HEK293 (cell line): Measurements from ENCODE around the gene RNF149.

Source experiments
- FEZF1 ChIP-seq: fragments of 450-650 bp; formaldehyde crosslinking; IDR thresholded peaks from 2 replicates; pipeline ENCODE4 v1.5.1; 2016; ENCODE audit warnings: missing biosample characterization, missing genetic modification characterization
- GLI4 ChIP-seq: fragments of 450-650 bp; formaldehyde crosslinking; IDR thresholded peaks from 2 replicates; pipeline ENCODE4 v1.5.1; 2016; ENCODE audit warnings: missing biosample characterization, missing genetic modification characterization
- SP2 ChIP-seq: fragments of 450-650 bp; formaldehyde crosslinking; IDR thresholded peaks from 2 replicates; pipeline ENCODE4 v1.5.1; 2016; ENCODE audit warnings: missing biosample characterization, missing genetic modification characterization
- ZBTB7A ChIP-seq: fragments of 450-650 bp; formaldehyde crosslinking; IDR thresholded peaks from 2 replicates; pipeline ENCODE4 v1.5.1; 2016; ENCODE audit warnings: low read depth, missing biosample characterization, missing genetic modification characterization
- ZIC2 ChIP-seq: fragments of 450-650 bp; formaldehyde crosslinking; IDR thresholded peaks from 2 replicates; pipeline ENCODE4 v1.5.1; 2016; ENCODE audit warnings: missing biosample characterization, missing genetic modification characterization
- ZNF114 ChIP-seq: fragments of 450-650 bp; formaldehyde crosslinking; IDR thresholded peaks from 2 replicates; pipeline ENCODE4 v1.5.0; 2017; ENCODE audit warnings: missing biosample characterization, missing genetic modification characterization
- ZNF121 ChIP-seq: fragments of 450-650 bp; formaldehyde crosslinking; IDR thresholded peaks from 2 replicates; pipeline ENCODE4 v1.5.1; 2016; ENCODE audit warnings: missing biosample characterization, missing genetic modification characterization
- ZNF146 ChIP-seq: fragments of 450-650 bp; formaldehyde crosslinking; IDR thresholded peaks from 2 replicates; pipeline ENCODE4 v1.5.1; 2016; ENCODE audit warnings: missing biosample characterization, missing genetic modification characterization
- ZNF184 ChIP-seq: fragments of 450-650 bp; IDR thresholded peaks from 2 replicates; pipeline ENCODE4 v1.5.1; 2018; ENCODE audit warnings: missing biosample characterization, mild to moderate bottlenecking, missing genetic modification characterization
- ZNF2 ChIP-seq: fragments of 450-650 bp; formaldehyde crosslinking; IDR thresholded peaks from 2 replicates; pipeline ENCODE4 v1.5.1; 2016; ENCODE audit warnings: missing biosample characterization, missing genetic modification characterization
- ZNF211 ChIP-seq: fragments of 450-650 bp; formaldehyde crosslinking; IDR thresholded peaks from 2 replicates; pipeline ENCODE4 v1.5.1; 2016; ENCODE audit warnings: low read depth, missing biosample characterization, missing genetic modification characterization
- ZNF23 ChIP-seq: fragments of 450-650 bp; formaldehyde crosslinking; IDR thresholded peaks from 2 replicates; pipeline ENCODE4 v1.5.1; 2016; ENCODE audit warnings: missing biosample characterization, missing genetic modification characterization, borderline replicate concordance
- ZNF311 ChIP-seq: fragments of 450-650 bp; formaldehyde crosslinking; IDR thresholded peaks from 2 replicates; pipeline ENCODE4 v1.5.1; 2017; ENCODE audit warnings: missing biosample characterization, missing genetic modification characterization, borderline replicate concordance
- ZNF433 ChIP-seq: fragments of 450-650 bp; formaldehyde crosslinking; IDR thresholded peaks from 2 replicates; pipeline ENCODE4 v1.5.1; 2016; ENCODE audit warnings: missing biosample characterization, missing genetic modification characterization, low read depth
- ZNF501 ChIP-seq: fragments of 450-650 bp; formaldehyde crosslinking; IDR thresholded peaks from 2 replicates; pipeline ENCODE4 v1.5.1; 2016; ENCODE audit warnings: missing biosample characterization, missing genetic modification characterization
- ZNF549 ChIP-seq: fragments of 450-650 bp; IDR thresholded peaks from 2 replicates; pipeline ENCODE4 v1.5.1; 2018; ENCODE audit warnings: missing biosample characterization, missing genetic modification characterization, mild to moderate bottlenecking, inconsistent platforms, moderate library complexity
- ZNF555 ChIP-seq: fragments of 450-650 bp; formaldehyde crosslinking; conservative IDR thresholded peaks from 2 replicates; pipeline ENCODE4 v1.5.1; 2017; ENCODE audit warnings: missing biosample characterization, mild to moderate bottlenecking, missing genetic modification characterization, inconsistent platforms
- ZNF560 ChIP-seq: fragments of 450-650 bp; formaldehyde crosslinking; IDR thresholded peaks from 2 replicates; pipeline ENCODE4 v1.5.1; 2017; ENCODE audit warnings: missing biosample characterization, missing genetic modification characterization, borderline replicate concordance
- ZNF624 ChIP-seq: fragments of 450-650 bp; formaldehyde crosslinking; IDR thresholded peaks from 2 replicates; pipeline ENCODE4 v1.5.1; 2017; ENCODE audit warnings: missing biosample characterization, missing genetic modification characterization
- ZNF658 ChIP-seq: fragments of 450-650 bp; formaldehyde crosslinking; IDR thresholded peaks from 2 replicates; pipeline ENCODE4; 2016; ENCODE audit warnings: missing biosample characterization, missing genetic modification characterization
- ZNF660 ChIP-seq: fragments of 450-650 bp; IDR thresholded peaks from 2 replicates; pipeline ENCODE4 v1.5.1; 2018; ENCODE audit warnings: missing biosample characterization, mild to moderate bottlenecking, missing genetic modification characterization
- ZNF664 ChIP-seq: fragments of 450-650 bp; formaldehyde crosslinking; IDR thresholded peaks from 2 replicates; pipeline ENCODE4 v1.5.1; 2016; ENCODE audit warnings: missing biosample characterization, missing genetic modification characterization
- ZNF785 ChIP-seq: fragments of 450-650 bp; formaldehyde crosslinking; IDR thresholded peaks from 2 replicates; pipeline ENCODE4 v1.5.1; 2016; ENCODE audit warnings: missing biosample characterization, missing genetic modification characterization
- ZNF837 ChIP-seq: fragments of 450-650 bp; formaldehyde crosslinking; IDR thresholded peaks from 2 replicates; pipeline ENCODE4 v1.5.1; 2016; ENCODE audit warnings: missing biosample characterization, missing genetic modification characterization
- ZSCAN30 ChIP-seq: fragments of 450-650 bp; IDR thresholded peaks from 2 replicates; pipeline ENCODE4 v1.5.1; 2018; ENCODE audit warnings: missing biosample characterization, mild to moderate bottlenecking, missing genetic modification characterization, moderate library complexity
- TF ChIP-seq, protein P1 (sequence below): fragments of 450-650 bp; formaldehyde crosslinking; IDR thresholded peaks from 2 replicates; pipeline ENCODE4 v1.5.1; 2016; ENCODE audit warnings: missing biosample characterization, missing genetic modification characterization
- TF ChIP-seq, protein P2 (sequence below): fragments of 450-650 bp; formaldehyde crosslinking; IDR thresholded peaks from 2 replicates; pipeline ENCODE4 v1.5.1; 2017; ENCODE audit warnings: missing biosample characterization, missing genetic modification characterization
- TF ChIP-seq, protein P3 (sequence below): fragments of 450-650 bp; formaldehyde crosslinking; IDR thresholded peaks from 2 replicates; pipeline ENCODE4 v1.5.1; 2016; ENCODE audit warnings: missing biosample characterization, missing genetic modification characterization
- TF ChIP-seq, protein P4 (sequence below): fragments of 450-650 bp; formaldehyde crosslinking; IDR thresholded peaks from 2 replicates; pipeline ENCODE4 v1.5.1; 2016; ENCODE audit warnings: missing biosample characterization, missing genetic modification characterization
- TF ChIP-seq, protein P5 (sequence below): fragments of 450-650 bp; formaldehyde crosslinking; IDR thresholded peaks from 2 replicates; pipeline ENCODE4 v1.5.1; 2017; ENCODE audit warnings: missing biosample characterization, missing genetic modification characterization
- TF ChIP-seq, protein P6 (sequence below): fragments of 450-650 bp; formaldehyde crosslinking; IDR thresholded peaks from 2 replicates; pipeline ENCODE4 v1.5.1; 2017; ENCODE audit warnings: missing biosample characterization, missing genetic modification characterization

RNF149 gene

DNA sequence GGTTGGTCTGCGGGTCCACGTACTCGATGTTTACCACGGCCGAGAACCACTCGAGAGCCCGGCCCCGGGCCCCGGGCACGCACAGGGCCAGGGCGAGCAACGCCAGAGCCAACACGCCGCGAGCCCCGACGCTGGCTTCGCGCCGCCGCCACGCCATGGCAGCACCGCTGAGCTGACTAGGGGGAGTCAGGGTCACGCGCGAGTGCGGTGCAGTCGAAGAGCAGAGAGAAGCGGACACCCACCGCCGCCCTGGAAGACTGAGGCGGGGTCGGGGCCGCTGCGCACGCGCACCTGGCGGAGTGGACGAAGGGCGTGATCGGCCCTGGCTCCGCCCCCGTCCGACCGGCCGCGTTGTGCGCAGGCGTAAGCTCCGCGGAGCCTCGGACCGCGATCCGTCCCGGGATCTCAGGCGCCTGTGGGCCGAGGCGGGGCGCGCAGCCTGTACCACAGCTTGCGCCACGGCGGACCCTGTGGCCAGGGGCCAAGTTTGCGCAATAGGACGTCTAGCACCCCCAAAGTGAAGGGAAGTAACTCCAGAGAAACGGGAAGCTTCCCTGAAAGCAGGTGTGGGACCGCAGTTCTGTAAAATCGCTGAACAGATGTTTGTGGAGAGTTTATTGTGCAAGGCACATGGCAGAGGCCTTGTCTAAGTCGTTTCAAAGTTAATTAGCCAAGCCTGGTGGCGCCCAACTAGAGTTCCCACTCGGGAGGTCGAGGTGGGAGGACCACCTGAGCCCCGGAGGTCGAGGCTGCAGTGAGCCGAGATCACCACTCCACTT is at the start of gene RNF149 (continued):
- no peak for TF ChIP-seq ZNF660
- no peak for TF ChIP-seq ZNF23 (tag by site-specific recombination)
- no peak for TF ChIP-seq ZNF785 (tag by site-specific recombination)
- 0 out of 2 replicates have a peak, but pooled peaks have one; percentile 22 for TF ChIP-seq GLI4 (tag by site-specific recombination)
- peak; percentile 38; the same call in 1 of the 2 replicates for TF ChIP-seq ZSCAN30 (tag by site-specific recombination)
- TF ChIP-seq ZNF184, result no peak
- TF ChIP-seq ZNF433 (tag by site-specific recombination), result no peak
- no peak for TF ChIP-seq ZNF114 (tag by site-specific recombination)
- TF ChIP-seq ZNF555 (tag by site-specific recombination), result no peak
- TF ChIP-seq ZNF658 (tag by site-specific recombination), result no peak
- TF ChIP-seq, protein P1, sequence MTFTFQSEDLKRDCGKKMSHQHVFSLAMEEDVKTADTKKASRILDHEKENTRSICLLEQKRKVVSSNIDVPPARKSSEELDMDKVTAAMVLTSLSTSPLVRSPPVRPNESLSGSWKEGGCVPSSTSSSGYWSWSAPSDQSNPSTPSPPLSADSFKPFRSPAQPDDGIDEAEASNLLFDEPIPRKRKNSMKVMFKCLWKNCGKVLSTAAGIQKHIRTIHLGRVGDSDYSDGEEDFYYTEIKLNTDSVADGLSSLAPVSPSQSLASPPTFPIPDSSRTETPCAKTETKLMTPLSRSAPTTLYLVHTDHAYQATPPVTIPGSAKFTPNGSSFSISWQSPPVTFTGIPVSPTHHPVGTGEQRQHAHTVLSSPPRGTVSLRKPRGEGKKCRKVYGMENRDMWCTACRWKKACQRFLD (tag by site-specific recombination), result no peak
- TF ChIP-seq, protein P2, sequence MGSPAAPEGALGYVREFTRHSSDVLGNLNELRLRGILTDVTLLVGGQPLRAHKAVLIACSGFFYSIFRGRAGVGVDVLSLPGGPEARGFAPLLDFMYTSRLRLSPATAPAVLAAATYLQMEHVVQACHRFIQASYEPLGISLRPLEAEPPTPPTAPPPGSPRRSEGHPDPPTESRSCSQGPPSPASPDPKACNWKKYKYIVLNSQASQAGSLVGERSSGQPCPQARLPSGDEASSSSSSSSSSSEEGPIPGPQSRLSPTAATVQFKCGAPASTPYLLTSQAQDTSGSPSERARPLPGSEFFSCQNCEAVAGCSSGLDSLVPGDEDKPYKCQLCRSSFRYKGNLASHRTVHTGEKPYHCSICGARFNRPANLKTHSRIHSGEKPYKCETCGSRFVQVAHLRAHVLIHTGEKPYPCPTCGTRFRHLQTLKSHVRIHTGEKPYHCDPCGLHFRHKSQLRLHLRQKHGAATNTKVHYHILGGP (tag by site-specific recombination), result no peak
- TF ChIP-seq, protein P3, sequence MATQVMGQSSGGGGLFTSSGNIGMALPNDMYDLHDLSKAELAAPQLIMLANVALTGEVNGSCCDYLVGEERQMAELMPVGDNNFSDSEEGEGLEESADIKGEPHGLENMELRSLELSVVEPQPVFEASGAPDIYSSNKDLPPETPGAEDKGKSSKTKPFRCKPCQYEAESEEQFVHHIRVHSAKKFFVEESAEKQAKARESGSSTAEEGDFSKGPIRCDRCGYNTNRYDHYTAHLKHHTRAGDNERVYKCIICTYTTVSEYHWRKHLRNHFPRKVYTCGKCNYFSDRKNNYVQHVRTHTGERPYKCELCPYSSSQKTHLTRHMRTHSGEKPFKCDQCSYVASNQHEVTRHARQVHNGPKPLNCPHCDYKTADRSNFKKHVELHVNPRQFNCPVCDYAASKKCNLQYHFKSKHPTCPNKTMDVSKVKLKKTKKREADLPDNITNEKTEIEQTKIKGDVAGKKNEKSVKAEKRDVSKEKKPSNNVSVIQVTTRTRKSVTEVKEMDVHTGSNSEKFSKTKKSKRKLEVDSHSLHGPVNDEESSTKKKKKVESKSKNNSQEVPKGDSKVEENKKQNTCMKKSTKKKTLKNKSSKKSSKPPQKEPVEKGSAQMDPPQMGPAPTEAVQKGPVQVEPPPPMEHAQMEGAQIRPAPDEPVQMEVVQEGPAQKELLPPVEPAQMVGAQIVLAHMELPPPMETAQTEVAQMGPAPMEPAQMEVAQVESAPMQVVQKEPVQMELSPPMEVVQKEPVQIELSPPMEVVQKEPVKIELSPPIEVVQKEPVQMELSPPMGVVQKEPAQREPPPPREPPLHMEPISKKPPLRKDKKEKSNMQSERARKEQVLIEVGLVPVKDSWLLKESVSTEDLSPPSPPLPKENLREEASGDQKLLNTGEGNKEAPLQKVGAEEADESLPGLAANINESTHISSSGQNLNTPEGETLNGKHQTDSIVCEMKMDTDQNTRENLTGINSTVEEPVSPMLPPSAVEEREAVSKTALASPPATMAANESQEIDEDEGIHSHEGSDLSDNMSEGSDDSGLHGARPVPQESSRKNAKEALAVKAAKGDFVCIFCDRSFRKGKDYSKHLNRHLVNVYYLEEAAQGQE (tag by site-specific recombination), result peak; percentile 19; the same call in 1 of the 2 replicates
- TF ChIP-seq ZNF121 (tag by site-specific recombination), result no peak
- TF ChIP-seq ZNF624, result no peak
- TF ChIP-seq ZNF837 (tag by site-specific recombination), result no peak
- peak; percentile 41; the same call in 1 of the 2 replicates for TF ChIP-seq ZIC2 (tag by site-specific recombination)
- TF ChIP-seq, protein P4, sequence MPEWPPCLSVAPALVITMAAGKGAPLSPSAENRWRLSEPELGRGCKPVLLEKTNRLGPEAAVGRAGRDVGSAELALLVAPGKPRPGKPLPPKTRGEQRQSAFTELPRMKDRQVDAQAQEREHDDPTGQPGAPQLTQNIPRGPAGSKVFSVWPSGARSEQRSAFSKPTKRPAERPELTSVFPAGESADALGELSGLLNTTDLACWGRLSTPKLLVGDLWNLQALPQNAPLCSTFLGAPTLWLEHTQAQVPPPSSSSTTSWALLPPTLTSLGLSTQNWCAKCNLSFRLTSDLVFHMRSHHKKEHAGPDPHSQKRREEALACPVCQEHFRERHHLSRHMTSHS (tag by site-specific recombination), result no peak
- TF ChIP-seq SP2 (tag by site-specific recombination), result peak; percentile 70
- TF ChIP-seq ZNF560 (tag by site-specific recombination), result no peak
- no peak for TF ChIP-seq ZNF146 (tag by site-specific recombination)
- TF ChIP-seq FEZF1 (tag by site-specific recombination), result no peak
- no peak for TF ChIP-seq ZNF311
- no peak for TF ChIP-seq ZBTB7A (tag by site-specific recombination)
- TF ChIP-seq ZNF501 (tag by site-specific recombination), result peak; percentile 84
- 0 out of 2 replicates have a peak, but pooled peaks have one; percentile 54 for TF ChIP-seq ZNF2 (tag by site-specific recombination)
- TF ChIP-seq, protein P5, sequence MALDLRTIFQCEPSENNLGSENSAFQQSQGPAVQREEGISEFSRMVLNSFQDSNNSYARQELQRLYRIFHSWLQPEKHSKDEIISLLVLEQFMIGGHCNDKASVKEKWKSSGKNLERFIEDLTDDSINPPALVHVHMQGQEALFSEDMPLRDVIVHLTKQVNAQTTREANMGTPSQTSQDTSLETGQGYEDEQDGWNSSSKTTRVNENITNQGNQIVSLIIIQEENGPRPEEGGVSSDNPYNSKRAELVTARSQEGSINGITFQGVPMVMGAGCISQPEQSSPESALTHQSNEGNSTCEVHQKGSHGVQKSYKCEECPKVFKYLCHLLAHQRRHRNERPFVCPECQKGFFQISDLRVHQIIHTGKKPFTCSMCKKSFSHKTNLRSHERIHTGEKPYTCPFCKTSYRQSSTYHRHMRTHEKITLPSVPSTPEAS, result no peak; the same call in 1 of the 2 replicates
- TF ChIP-seq ZNF664 (tag by site-specific recombination), result no peak
- TF ChIP-seq, protein P6, sequence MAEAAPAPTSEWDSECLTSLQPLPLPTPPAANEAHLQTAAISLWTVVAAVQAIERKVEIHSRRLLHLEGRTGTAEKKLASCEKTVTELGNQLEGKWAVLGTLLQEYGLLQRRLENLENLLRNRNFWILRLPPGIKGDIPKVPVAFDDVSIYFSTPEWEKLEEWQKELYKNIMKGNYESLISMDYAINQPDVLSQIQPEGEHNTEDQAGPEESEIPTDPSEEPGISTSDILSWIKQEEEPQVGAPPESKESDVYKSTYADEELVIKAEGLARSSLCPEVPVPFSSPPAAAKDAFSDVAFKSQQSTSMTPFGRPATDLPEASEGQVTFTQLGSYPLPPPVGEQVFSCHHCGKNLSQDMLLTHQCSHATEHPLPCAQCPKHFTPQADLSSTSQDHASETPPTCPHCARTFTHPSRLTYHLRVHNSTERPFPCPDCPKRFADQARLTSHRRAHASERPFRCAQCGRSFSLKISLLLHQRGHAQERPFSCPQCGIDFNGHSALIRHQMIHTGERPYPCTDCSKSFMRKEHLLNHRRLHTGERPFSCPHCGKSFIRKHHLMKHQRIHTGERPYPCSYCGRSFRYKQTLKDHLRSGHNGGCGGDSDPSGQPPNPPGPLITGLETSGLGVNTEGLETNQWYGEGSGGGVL, result no peak
- no peak for TF ChIP-seq ZNF549 (tag by site-specific recombination)
- no peak for TF ChIP-seq ZNF211
